Left colon (tissue), 2 donors: ENCODE results near the gene TMEM187. TPM values are rescaled to one million over a fixed set of nuclear protein-coding genes. Genes with fewer than 3 reads are reported as not detected.
A peak's percentile ranks its signal among the peaks of the same experiment; 100 is the strongest.

Experiments used
- ATAC-seq: fragments of 200-7000 bp; cut with Tn5 transposase; one replicate; pipeline ENCODE4 v1.9.1; 2020; ENCODE audit warnings: mild to moderate bottlenecking, moderate library complexity
- DNase-seq, 2 donors: peaks; one replicate each; pipeline ENCODE4 v3.0.0-alpha.2; 2020
- intact Hi-C, 2 donors: fragments of 100-400 bp; cut with DNase I in 1 of 2; cut with micrococcal nuclease in 1 of 2; formaldehyde crosslinking; loops; one replicate each; pipeline versions ENCODE4 v1.11.2 to v1.14.0; 2022; cut with DNase I, micrococcal nuclease
- total RNA-seq, 2 donors: library from RNA; stranded (reverse); fragmentation: NEBNext Ultra II Directional; extraction: Animal tissue kit (Norgen Biotek cat#: 25700); gene quantifications; one replicate each; pipeline ENCODE4 v1.2.1, GENCODE V29; 2021
- donor health status: DM: no; HTN: no; CAD: no.
- donor health status: DM: yes; HTN: yes; CAD: no.

Gene TMEM187
- total RNA-seq, 2 donors from 2014 or later, result 8.4 to 9.9 TPM

GRCh38 chrX:154011376-154012335 lies 39.1 kb downstream of the TMEM187 start:
- DNase-seq, result no peak
- ATAC-seq, result no peak
- intact Hi-C loops, result no loop called here

GRCh38 chrX:154012336-154012991 lies 39.9 kb downstream of the TMEM187 start:
- DNase-seq (peak in 1 of 2 donors; percentile 34), ATAC-seq (peak; percentile 44)
- intact Hi-C loops, result no loop called here

- DNase-seq (no peak), ATAC-seq (peak; percentile 12)
- intact Hi-C loops, result no loop called here
Measured at GRCh38 chrX:154013001-154013421, 40.5 kb downstream of the TMEM187 start.

GRCh38 chrX:154013614-154014360 lies 41.2 kb downstream of the TMEM187 start:
- ATAC-seq, result peak; percentile 61
- intact Hi-C loops, result no loop called here
- no peak for DNase-seq

- intact Hi-C loops, result no loop called here
- DNase-seq (no peak), ATAC-seq (no peak)
Measured at GRCh38 chrX:154014429-154015380, 42.2 kb downstream of the TMEM187 start.

- no peak for ATAC-seq
- intact Hi-C loops, result no loop called here
- DNase-seq, result no peak
Measured at GRCh38 chrX:154015581-154016264, 43.2 kb downstream of the TMEM187 start.

GRCh38 chrX:154016366-154017076 lies 44.0 kb downstream of the TMEM187 start:
- intact Hi-C loops, result no loop called here
- ATAC-seq, result no peak

GRCh38 chrX:154017766-154018517 lies 45.4 kb downstream of the TMEM187 start:
- intact Hi-C loops, result no loop called here
- DNase-seq (no peak), ATAC-seq (no peak)

More at GRCh38 chrX:154016366-154017076, 44.0 kb downstream of the TMEM187 start:
- no peak for DNase-seq

- ATAC-seq (peak; percentile 1), DNase-seq (no peak)
- intact Hi-C loops, result no loop called here
Measured at GRCh38 chrX:154018518-154019060, 46.0 kb downstream of the TMEM187 start.

- DNase-seq, result no peak
- ATAC-seq, result peak; percentile 23
- intact Hi-C loops, result no loop called here
Measured at GRCh38 chrX:154019061-154019621, 46.6 kb downstream of the TMEM187 start.

GRCh38 chrX:154019633-154020528 lies 47.3 kb downstream of the TMEM187 start, which contains the start of gene IRAK1:
IRAK1 (minus strand) TSS chrX:154019902; CDS start chrX:154019812, 90 bp downstream.
- peak; percentile 86 for ATAC-seq
- intact Hi-C loops, result no loop called here
- DNase-seq, result peak in 1 of 2 donors; percentile 63

- DNase-seq (no peak), ATAC-seq (no peak)
- intact Hi-C loops, result no loop called here
Measured at GRCh38 chrX:154020536-154021115, 48.1 kb downstream of the TMEM187 start.

- ATAC-seq, result no peak
Measured at GRCh38 chrX:154021131-154021611, 48.6 kb downstream of the TMEM187 start.

GRCh38 chrX:154022108-154022507 lies 49.6 kb downstream of the TMEM187 start:
- ATAC-seq (no peak), DNase-seq (no peak)
- intact Hi-C loops, result no loop called here

More at GRCh38 chrX:154021131-154021611, 48.6 kb downstream of the TMEM187 start:
- intact Hi-C loops, result no loop called here
- DNase-seq, result no peak
